DMS153 (cell line): Measurements from ENCODE around the gene C14orf119.

ENCODE experiments used
- DNase-seq: peaks from one replicate; lab custom pipeline; 2025; lab: John Stamatoyannopoulos, UW

The C14orf119 gene

GRCh38 chr14:23060536-23061260 lies 34.6 kb upstream of the C14orf119 start:
- no peak for DNase-seq

- DNase-seq, result no peak
These were observed 33.3 kb upstream of the C14orf119 start for GRCh38 chr14:23062002-23062401.

GRCh38 chr14:23063601-23064000 lies 31.7 kb upstream of the C14orf119 start:
- DNase-seq, result no peak

GRCh38 chr14:23066368-23066767 lies 28.9 kb upstream of the C14orf119 start:
- no peak for DNase-seq

- no peak for DNase-seq
These were observed 28.2 kb upstream of the C14orf119 start for GRCh38 chr14:23066855-23067744.

GRCh38 chr14:23067847-23068788 lies 27.2 kb upstream of the C14orf119 start:
- DNase-seq, result no peak

- no peak for DNase-seq
These were observed 26.4 kb upstream of the C14orf119 start for GRCh38 chr14:23068789-23069412.

GRCh38 chr14:23069413-23069806 lies 25.9 kb upstream of the C14orf119 start:
- no peak for DNase-seq

DNA sequence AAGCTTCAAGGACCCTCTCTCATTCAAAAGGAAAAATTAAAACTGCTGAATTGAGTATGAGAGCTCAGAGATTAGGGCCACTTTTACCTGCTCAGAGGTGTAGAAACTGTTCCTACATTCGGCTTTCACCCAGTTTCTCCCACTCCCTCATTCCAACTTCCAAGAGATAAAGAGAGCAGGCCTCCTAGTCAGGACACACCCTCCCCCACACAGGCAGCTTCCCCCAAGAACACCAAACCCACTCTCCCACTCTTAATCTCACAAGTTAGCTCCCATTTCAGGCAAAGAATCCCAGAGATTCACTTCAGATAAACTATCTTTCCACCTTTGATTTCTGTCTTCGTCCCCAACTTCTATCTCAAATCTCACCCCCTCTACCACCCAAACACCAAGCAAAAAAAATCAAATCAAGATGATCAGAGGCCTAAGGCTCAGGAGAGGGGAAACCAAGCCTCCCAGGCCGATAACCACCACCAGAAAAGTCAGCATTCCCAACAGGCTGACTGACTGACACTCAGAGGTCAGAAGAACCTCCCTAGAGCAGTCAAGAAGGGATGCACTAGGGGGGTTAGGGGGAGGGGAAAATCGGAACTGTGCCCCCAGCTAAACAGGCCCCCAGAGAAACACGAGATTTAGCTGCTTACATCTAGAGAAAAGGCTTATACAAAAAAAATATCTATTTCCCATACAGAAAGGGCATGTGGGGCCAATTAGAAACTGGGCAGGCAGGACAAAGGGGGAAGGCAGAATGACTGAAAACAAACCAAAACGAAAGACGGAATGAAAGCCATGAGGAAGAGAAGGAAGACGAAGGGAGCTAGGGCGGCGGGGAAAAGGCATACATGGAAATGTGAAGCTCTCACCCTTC lies 24.8 kb upstream of the C14orf119 start:
- no peak for DNase-seq

- DNase-seq, result no peak
These were observed 23.9 kb upstream of the C14orf119 start for GRCh38 chr14:23071244-23071920.

DNA sequence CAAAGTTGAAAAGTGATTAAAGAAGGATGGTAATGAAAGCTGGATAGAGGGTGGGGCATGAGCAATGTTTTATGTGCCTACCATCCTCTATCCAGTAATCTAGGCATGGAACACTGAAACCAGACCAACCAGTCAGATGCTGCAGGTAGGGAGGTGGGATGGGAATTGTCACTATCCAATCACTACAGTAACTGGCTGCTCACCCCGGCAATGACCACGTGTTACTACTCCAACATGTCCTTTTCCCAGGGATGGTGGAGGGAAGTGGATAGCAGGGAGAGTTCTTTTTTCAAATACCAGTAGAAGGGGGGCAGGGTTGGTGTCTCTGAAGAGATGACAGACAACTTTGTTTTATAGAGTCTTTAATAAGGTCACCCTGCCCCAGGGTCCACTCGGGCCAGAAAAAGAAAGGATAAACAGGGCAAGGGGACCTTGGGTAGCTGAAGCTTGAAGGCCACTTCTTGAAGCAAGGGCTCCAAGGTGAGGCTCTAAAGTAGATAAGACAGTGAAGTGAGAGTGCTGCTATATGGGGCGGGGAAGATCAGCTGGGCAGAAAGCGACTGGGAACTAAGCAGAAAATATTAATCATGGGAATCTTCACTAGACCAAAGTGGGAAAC lies 23.3 kb upstream of the C14orf119 start:
- no peak for DNase-seq

GRCh38 chr14:23074906-23075305 lies 20.4 kb upstream of the C14orf119 start:
- DNase-seq, result no peak

- DNase-seq, result no peak
These were observed 18.4 kb upstream of the C14orf119 start for GRCh38 chr14:23076785-23077408.

GRCh38 chr14:23077962-23078361 lies 17.3 kb upstream of the C14orf119 start:
- no peak for DNase-seq

- no peak for DNase-seq
These were observed 16.6 kb upstream of the C14orf119 start for GRCh38 chr14:23078692-23079116.

DNA sequence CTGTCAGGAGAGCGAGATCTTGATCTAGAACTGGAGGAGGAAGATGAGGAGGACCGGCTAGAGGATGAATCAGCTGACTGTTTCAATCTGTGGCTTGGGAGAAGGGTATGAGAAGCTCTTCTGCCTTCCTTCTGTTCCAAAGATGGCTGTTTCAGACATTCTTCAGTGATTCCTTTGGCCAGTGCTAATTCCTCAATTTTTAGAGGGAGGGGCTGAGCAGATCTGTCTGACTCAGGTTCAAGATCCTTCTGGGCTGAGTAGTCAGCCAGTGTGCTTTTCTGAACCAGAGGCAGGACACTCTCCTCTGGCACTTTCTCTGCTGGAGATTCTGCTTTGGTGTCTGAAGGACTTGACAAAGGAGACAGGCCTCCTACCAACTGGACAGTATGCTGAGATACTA lies 15.6 kb upstream of the C14orf119 start:
- DNase-seq, result no peak

DNA sequence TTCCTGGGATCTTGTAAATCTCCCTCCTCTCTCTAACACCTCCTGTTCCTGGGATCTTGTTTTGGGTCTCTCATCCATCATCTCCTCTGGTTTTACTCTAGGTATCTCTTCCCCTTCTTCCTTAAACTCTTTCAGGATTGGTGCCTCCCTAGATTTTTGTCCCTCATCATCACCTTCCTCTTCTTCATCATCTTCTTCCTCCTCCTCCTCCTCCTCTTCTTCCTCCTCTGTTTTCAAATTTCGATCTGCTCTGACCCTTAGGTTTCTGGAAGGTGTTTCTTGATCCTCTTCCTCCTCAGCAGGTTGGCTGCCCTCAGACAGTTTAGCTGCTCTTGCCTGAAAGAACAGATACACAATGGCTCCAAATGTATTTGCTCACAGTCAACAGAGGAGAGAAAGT lies 14.8 kb upstream of the C14orf119 start:
- no peak for DNase-seq

DNA sequence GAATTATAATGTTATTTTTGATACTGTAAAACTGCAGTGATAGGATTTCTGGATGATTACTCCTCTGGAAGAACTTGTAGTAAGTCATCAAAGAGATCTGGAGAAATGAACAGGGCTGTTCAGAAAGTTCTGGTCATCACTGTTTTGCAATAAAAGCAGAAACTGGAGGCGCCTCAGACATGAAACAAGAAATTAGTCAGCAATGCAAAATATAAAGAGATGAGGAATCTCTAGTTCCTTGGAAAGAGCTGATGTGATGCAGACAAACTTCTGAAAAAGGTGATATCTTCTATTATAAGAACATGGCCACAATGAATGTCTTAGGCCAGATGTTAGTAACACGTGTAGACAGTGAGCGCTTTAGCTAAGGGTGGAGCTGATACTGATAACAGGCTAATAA lies 9.8 kb upstream of the C14orf119 start:
- DNase-seq, result no peak

DNA sequence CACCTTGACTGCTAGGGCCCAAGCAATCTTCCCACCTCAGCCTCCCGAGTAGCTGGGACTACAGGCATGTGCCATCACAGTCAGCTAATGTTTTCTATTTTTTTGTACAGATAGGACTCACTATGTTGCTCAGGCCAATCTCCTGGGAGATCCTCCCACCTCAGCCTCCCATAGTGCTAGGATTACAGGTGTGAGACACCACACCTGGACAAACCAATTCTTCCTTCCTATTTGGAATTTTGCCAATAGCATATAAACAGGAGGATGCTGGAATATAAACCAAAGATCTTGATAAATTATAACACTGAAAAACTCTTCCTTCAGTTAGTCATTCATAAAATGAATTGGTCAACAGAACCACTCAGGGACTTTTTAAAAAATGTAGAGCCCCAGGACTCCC lies 8.7 kb upstream of the C14orf119 start:
- DNase-seq, result no peak
